ENCODE measurements around the gene CRYL1.

CRYL1 gene

GRCh38 chr13:20411638-20412342 is 113.9 kb downstream of the CRYL1 start:
- Histone ChIP-seq H3K27ac (ENCODE audit: low read depth, low read length) (no peak overlapping the region), H3K4me2 (ENCODE audit: low read length) (no peak overlapping the region)

GRCh38 chr13:20410726-20411125 is 114.9 kb downstream of the CRYL1 start:
- no peaks in the 10 kb centered on the region for H3K9me2 ChIP-seq (replicated peaks; ENCODE audit: control insufficient read depth, low read length)
- H4K20me1 ChIP-seq (ENCODE audit: control insufficient read depth, insufficient read depth, low read depth, low read length) = no peaks in the 10 kb centered on the region
- H3K4me2 ChIP-seq (ENCODE audit: low read length) = no peak overlapping the region
- H3K27me3 ChIP-seq (ENCODE audit: control insufficient read depth, low read length) = peaks cover 7% of the 10 kb centered on the region; the same call in 1 of the 2 replicates
- H3K4me3 ChIP-seq (ENCODE audit: low read length) = no peak overlapping the region
- H3K36me3 ChIP-seq (ENCODE audit: control insufficient read depth, low read length) = no peaks in the 10 kb centered on the region
- H3F3A ChIP-seq (ENCODE audit: control insufficient read depth, insufficient read depth) = no peaks in the 10 kb centered on the region
- TF ChIP-seq CTCF (IDR thresholded peaks at IDR 0.05; ENCODE audit: low read depth, low read length, poor library complexity, severe bottlenecking) = no peak
- TF ChIP-seq EZH2phosphoT487 (IDR thresholded peaks at IDR 0.05; ENCODE audit: borderline replicate concordance, low read length) = no peak
- H3K4me1 ChIP-seq (ENCODE audit: control insufficient read depth, low read length) = no peaks in the 10 kb centered on the region
- H3K27ac ChIP-seq (ENCODE audit: low read depth, low read length) = no peak overlapping the region
- no peaks in the 10 kb centered on the region for H3K9me3 ChIP-seq (ENCODE audit: control insufficient read depth, insufficient read depth, low read length)
- no peaks in the 10 kb centered on the region for H3K79me2 ChIP-seq (ENCODE audit: control insufficient read depth, low read length)

More at GRCh38 chr13:20411638-20412342, 113.9 kb downstream of the CRYL1 start:
- TF ChIP-seq EZH2phosphoT487 (IDR thresholded peaks at IDR 0.05; ENCODE audit: borderline replicate concordance, low read length) (no peak), CTCF (IDR thresholded peaks at IDR 0.05; ENCODE audit: low read depth, low read length, poor library complexity, severe bottlenecking) (no peak)
- no peaks in the 10 kb centered on the region for H3F3A ChIP-seq (ENCODE audit: control insufficient read depth, insufficient read depth)
- H3K79me2 ChIP-seq (ENCODE audit: control insufficient read depth, low read length) = no peaks in the 10 kb centered on the region
- peaks cover 7% of the 10 kb centered on the region; the same call in 1 of the 2 replicates for H3K27me3 ChIP-seq (ENCODE audit: control insufficient read depth, low read length)
- no peaks in the 10 kb centered on the region for H3K4me1 ChIP-seq (ENCODE audit: control insufficient read depth, low read length)
- H3K4me3 ChIP-seq (ENCODE audit: low read length) = no peak overlapping the region
- H3K9me2 ChIP-seq (replicated peaks; ENCODE audit: control insufficient read depth, low read length) = no peaks in the 10 kb centered on the region
- H3K9me3 ChIP-seq (ENCODE audit: control insufficient read depth, insufficient read depth, low read length) = no peaks in the 10 kb centered on the region
- H4K20me1 ChIP-seq (ENCODE audit: control insufficient read depth, insufficient read depth, low read depth, low read length) = no peaks in the 10 kb centered on the region
- no peaks in the 10 kb centered on the region for H3K36me3 ChIP-seq (ENCODE audit: control insufficient read depth, low read length)

GRCh38 chr13:20408181-20408580 is 117.5 kb downstream of the CRYL1 start:
- no peaks in the 10 kb centered on the region for H3K36me3 ChIP-seq (ENCODE audit: control insufficient read depth, low read length)
- no peaks in the 10 kb centered on the region for H4K20me1 ChIP-seq (ENCODE audit: control insufficient read depth, insufficient read depth, low read depth, low read length)
- H3K4me1 ChIP-seq (ENCODE audit: control insufficient read depth, low read length) = no peaks in the 10 kb centered on the region
- peaks cover 7% of the 10 kb centered on the region; the same call in 1 of the 2 replicates for H3K27me3 ChIP-seq (ENCODE audit: control insufficient read depth, low read length)
- H3K4me2 ChIP-seq (ENCODE audit: low read length) = no peak overlapping the region
- no peak overlapping the region for H3K27ac ChIP-seq (ENCODE audit: low read depth, low read length)
- H3F3A ChIP-seq (ENCODE audit: control insufficient read depth, insufficient read depth) = no peaks in the 10 kb centered on the region
- H3K4me3 ChIP-seq (ENCODE audit: low read length) = no peak overlapping the region
- no peaks in the 10 kb centered on the region for H3K79me2 ChIP-seq (ENCODE audit: control insufficient read depth, low read length)
- H3K9me3 ChIP-seq (ENCODE audit: control insufficient read depth, insufficient read depth, low read length) = no peaks in the 10 kb centered on the region
- no peaks in the 10 kb centered on the region for H3K9me2 ChIP-seq (replicated peaks; ENCODE audit: control insufficient read depth, low read length)
- no peak for TF ChIP-seq EZH2phosphoT487 (IDR thresholded peaks at IDR 0.05; ENCODE audit: borderline replicate concordance, low read length)

- no peaks in the 10 kb centered on the region for H3F3A ChIP-seq (ENCODE audit: control insufficient read depth, insufficient read depth)
- peaks cover 7% of the 10 kb centered on the region; the same call in 1 of the 2 replicates for H3K27me3 ChIP-seq (ENCODE audit: control insufficient read depth, low read length)
- no peak for TF ChIP-seq EZH2phosphoT487 (IDR thresholded peaks at IDR 0.05; ENCODE audit: borderline replicate concordance, low read length)
- TF ChIP-seq CTCF (IDR thresholded peaks at IDR 0.05; ENCODE audit: low read depth, low read length, poor library complexity, severe bottlenecking) = no peak
- H3K36me3 ChIP-seq (ENCODE audit: control insufficient read depth, low read length) = no peaks in the 10 kb centered on the region
- H3K79me2 ChIP-seq (ENCODE audit: control insufficient read depth, low read length) = no peaks in the 10 kb centered on the region
- H3K4me2 ChIP-seq (ENCODE audit: low read length) = no peak overlapping the region
- H3K4me3 ChIP-seq (ENCODE audit: low read length) = no peak overlapping the region
- H3K4me1 ChIP-seq (ENCODE audit: control insufficient read depth, low read length) = no peaks in the 10 kb centered on the region
- H3K9me3 ChIP-seq (ENCODE audit: control insufficient read depth, insufficient read depth, low read length) = no peaks in the 10 kb centered on the region
- H3K27ac ChIP-seq (ENCODE audit: low read depth, low read length) = no peak overlapping the region
- H3K9me2 ChIP-seq (replicated peaks; ENCODE audit: control insufficient read depth, low read length) = no peaks in the 10 kb centered on the region
- no peaks in the 10 kb centered on the region for H4K20me1 ChIP-seq (ENCODE audit: control insufficient read depth, insufficient read depth, low read depth, low read length)
These were observed 117.9 kb downstream of the CRYL1 start for GRCh38 chr13:20407759-20408158.
